ENCODE results near the gene PCYOX1L. TPM values are rescaled to one million over a fixed set of nuclear protein-coding genes. Genes with fewer than 3 reads are reported as not detected.
"Not testable (repeated sequence)": the region's sequence is repeated elsewhere in the genome, so short reads cannot be mapped to it uniquely, and the experiment has no call there.

Gene PCYOX1L
- total RNA-seq, 2 experiments from 2014 or later: 21.7 to 22.3 TPM

GRCh38 chr5:149378241-149378820, 20.5 kb downstream of the PCYOX1L start:
- POLR2A ChIA-PET: no interaction called here
- CTCF ChIA-PET: no interaction called here

GRCh38 chr5:149379177-149379761, 21.4 kb downstream of the PCYOX1L start, which contains the start of gene IL17B:
TSS of gene IL17B (minus strand) at chr5:149379292. CDS start at chr5:149379225, 67 bp downstream.
- CTCF ChIA-PET: interaction anchor here (1.1 to 1.7 kb wide), 4 partner anchors 8 to 240 kb away, joined by 3 to 5 read pairs (median 3); no protein-coding TSS in a partner anchor
- POLR2A ChIA-PET: no interaction called here

- CTCF ChIA-PET: interaction anchor here (0.8 to 1.7 kb wide), 5 partner anchors 8 to 239 kb away, joined by 3 to 5 read pairs (median 3); no protein-coding TSS in a partner anchor
- POLR2A ChIA-PET: no interaction called here
Observed at GRCh38 chr5:149379818-149380374, 22.1 kb downstream of the PCYOX1L start.

GRCh38 chr5:149380466-149381121, 22.7 kb downstream of the PCYOX1L start:
- POLR2A ChIA-PET: no interaction called here
- CTCF ChIA-PET: interaction anchor here (0.5 to 2.8 kb wide), 11 partner anchors 9 to 238 kb away, joined by 3 to 13 read pairs (median 3); no protein-coding TSS in a partner anchor

- POLR2A ChIA-PET: no interaction called here
- CTCF ChIA-PET: interaction anchor here (0.5 to 2.8 kb wide), 19 partner anchors 11 to 190 kb away, joined by 3 to 13 read pairs (median 3); partner anchors contain the start of gene PCYOX1L
Observed at GRCh38 chr5:149381261-149381985, 23.6 kb downstream of the PCYOX1L start.

- ChIA-PET POLR2A (no interaction called here), CTCF (interaction anchor here (0.6 to 2.8 kb wide), 20 partner anchors 10 to 189 kb away, joined by 3 to 13 read pairs (median 3); partner anchors contain the start of gene PCYOX1L)
Observed at GRCh38 chr5:149381986-149382338, 24.1 kb downstream of the PCYOX1L start.

- ChIA-PET POLR2A (no interaction called here), CTCF (interaction anchor here (0.9 to 2.8 kb wide), 12 partner anchors 15 to 182 kb away, joined by 3 to 13 read pairs (median 4); partner anchors contain the start of gene PCYOX1L)
Observed at GRCh38 chr5:149382517-149383220, 24.8 kb downstream of the PCYOX1L start.

- CTCF ChIA-PET: interaction anchor here (1.1 to 2.8 kb wide), 5 partner anchors 26 to 180 kb away, joined by 3 to 13 read pairs (median 5); partner anchors contain the start of gene PCYOX1L
- POLR2A ChIA-PET: no interaction called here
Observed at GRCh38 chr5:149383399-149383798, 25.6 kb downstream of the PCYOX1L start.

DNA sequence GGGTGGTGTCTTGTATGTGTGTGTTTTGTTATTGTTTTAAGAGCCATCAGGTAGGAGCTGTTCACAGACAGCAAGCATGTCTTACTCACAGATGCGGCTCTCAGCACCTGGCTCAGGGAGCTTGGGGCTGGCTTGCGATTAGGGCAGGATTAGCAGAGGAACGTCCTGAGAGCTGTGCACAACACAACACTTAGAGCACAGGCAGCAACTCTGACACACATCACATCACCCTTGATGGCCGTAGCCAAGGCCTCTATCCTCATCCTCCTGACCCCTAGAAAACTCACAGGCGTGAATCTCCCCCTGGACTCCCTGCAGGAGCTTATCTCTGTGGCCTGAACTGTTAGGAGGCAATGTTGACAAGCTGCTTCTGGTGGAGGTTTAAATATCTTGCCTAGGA, 28.3 kb downstream of the PCYOX1L start:
- ChIA-PET CTCF (no interaction called here), POLR2A (interaction anchor here (0.6 kb wide), 1 partner anchor 89 kb away, joined by 12 read pairs; no protein-coding TSS in a partner anchor)

- ChIA-PET CTCF (interaction anchor here (0.7 kb wide), 1 partner anchor 10 kb away, joined by 4 read pairs; no protein-coding TSS in a partner anchor), POLR2A (no interaction called here)
Observed at GRCh38 chr5:149387081-149387631, 29.3 kb downstream of the PCYOX1L start.

DNA sequence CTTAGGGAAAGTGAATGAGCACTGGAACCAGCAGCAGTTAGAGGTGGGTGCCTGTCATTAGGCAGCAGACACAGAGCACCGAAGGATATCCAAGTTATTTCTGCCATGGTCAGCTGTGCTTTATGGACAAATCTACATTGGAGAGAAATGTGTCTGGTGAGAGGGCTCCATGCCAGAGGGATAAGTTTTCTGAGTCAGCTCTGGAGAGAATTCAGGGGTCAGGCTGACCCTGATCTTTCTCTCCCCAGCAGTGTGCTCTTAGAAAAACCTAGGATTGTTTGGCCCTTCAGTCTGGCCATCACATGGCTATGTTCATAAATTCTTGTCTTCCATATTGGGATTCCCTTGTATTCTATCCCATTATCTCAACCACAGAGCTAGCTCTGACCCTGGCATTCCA, 30.1 kb downstream of the PCYOX1L start:
- POLR2A ChIA-PET: interaction anchor here (0.5 kb wide), 1 partner anchor 523 kb away, joined by 4 read pairs; no protein-coding TSS in a partner anchor
- CTCF ChIA-PET: interaction anchor here (0.7 kb wide), 2 partner anchors 11 to 141 kb away, joined by 4 read pairs; no protein-coding TSS in a partner anchor

DNA sequence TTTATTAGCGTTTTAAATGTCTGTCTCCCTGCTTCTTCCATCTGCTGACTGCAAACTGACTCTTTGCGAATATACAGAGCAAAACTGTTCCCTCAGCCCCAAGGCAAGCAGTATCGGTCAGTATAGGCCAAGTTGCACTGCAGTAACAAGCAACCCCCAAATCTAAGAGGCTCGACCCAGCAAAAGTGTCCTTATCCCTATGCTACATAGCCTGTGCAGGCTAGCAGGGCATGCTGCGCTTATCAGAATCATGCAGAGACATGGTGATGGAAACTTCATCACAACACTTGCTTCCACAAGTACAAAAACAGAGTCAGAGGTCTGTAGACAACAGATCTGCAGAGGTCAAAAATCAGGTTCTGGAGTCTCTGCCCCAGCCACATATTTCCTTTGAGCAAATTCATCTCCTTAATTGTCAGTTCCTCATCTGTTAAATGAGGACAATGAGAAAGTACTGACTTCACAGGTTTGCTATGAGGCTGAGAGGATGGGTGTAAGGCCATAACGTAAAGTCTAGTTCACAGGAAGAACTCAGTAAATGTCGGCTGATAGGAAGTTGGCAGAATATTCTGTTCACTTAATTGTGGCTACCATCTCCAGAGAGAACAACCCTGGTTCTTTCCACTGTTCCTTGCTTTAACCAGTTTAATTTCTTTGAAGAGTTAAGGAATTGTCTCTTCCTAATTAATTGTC, 30.8 kb downstream of the PCYOX1L start:
- POLR2A ChIA-PET: no interaction called here

DNA sequence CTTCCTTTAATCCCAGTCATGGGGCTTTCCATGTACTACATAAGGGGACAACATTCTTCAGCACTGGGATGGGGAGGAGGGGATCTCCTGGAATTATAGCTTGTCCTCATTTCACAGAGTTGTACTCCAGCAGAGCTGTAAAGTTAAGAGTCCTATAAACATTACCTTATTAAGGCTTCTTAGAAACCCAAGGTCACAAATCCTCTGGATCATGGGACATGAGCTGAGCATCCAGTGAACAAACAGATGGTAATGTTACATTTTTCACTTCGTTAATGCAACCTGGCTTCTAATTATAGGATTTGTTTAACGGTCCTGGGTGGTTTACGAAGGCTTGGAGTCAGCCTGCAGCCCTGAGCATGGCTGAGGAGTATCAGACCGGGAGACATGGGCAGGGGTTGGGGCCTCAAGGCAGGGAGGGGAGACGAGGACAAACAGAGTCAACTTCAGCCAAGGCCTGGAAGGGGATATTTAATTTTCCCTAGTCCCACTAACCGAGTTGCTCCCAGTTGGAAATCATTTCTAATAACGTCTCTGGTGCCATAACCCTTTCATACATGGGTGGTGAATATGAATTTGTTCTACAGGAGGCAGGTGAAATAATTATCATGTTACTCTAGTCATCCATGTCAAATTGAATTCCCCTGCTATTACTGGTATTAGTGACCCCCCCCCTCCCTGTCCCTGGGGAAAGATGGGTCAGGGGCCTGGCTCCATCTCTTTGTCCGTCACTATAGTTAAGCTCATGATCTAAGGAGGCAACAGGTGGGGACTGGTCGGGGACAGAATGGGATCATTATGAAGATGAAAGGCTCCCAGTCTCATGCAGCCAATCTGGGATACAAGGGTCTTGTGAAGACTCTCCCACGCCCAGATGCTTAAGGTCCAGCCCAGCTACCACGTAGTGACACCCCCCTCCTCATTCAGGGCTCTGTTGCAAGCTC, 32.0 kb downstream of the PCYOX1L start:
- CTCF ChIA-PET: no interaction called here
- POLR2A ChIA-PET: no interaction called here

More for the DNA sequence above, 30.8 kb downstream of the PCYOX1L start:
- CTCF ChIA-PET: no interaction called here

- POLR2A ChIA-PET: not testable (repeated sequence)
- CTCF ChIA-PET: interaction anchor here (1.4 kb wide), 1 partner anchor 10 kb away, joined by 3 read pairs; no protein-coding TSS in a partner anchor
Observed at GRCh38 chr5:149391076-149391475, 33.2 kb downstream of the PCYOX1L start.

DNA sequence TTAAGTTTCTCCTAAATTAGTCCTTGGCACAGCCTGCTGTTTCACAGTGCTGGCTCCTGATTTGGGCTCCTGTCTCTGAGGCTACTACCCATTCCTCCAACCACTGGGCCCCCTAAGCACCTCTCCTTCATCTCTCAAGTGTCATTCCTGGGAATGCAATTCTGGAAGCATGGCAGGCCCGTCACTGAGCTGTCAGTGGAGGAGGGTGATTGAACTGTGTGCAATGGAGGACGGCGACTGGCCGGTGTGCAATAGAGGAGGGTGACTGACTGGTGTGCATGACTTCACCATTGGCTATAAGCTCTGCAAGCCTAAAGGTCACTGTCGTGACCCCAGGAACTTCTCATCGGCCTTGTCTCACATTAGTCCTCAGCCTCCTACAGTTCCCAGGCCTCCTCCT, 33.7 kb downstream of the PCYOX1L start:
- CTCF ChIA-PET: interaction anchor here (1.4 kb wide), 1 partner anchor 10 kb away, joined by 3 read pairs; no protein-coding TSS in a partner anchor
- POLR2A ChIA-PET: no interaction called here

GRCh38 chr5:149392718-149393117, 34.9 kb downstream of the PCYOX1L start:
- CTCF ChIA-PET: interaction anchor here (1.4 kb wide), 1 partner anchor 11 kb away, joined by 3 read pairs; no protein-coding TSS in a partner anchor
- POLR2A ChIA-PET: no interaction called here

DNA sequence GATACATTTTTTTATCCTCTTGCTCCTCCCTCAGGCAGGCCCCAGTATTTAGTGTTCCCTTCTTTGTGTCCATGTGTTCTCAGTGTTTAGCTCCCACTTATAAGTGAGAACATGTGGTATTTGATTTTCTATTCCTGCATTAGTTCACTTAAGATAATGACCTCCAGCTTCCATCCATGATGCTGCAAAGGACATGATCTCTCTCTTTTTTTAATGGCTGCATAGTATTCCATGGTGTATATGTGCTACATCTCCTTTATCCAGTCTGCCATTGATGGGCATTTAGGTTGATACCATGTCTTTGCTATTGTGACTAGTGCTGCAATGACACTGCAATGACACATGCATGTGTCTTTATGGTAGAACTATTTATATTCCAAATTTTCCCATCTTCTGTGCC, 37.1 kb downstream of the PCYOX1L start:
- CTCF ChIA-PET, POLR2A ChIA-PET: not testable (repeated sequence)

All from activated CD8-positive, alpha-beta memory T cell treated with anti-CD3 and anti-CD28 coated beads for 36 hours (primary cell).